ENCODE data around the gene ABCC6. TPM values are rescaled to one million over a fixed set of nuclear protein-coding genes. Genes with fewer than 3 reads are reported as not detected.

ABCC6 gene
- total and polyA plus RNA-seq, 2 donors (not counting 3 experiments of a cell fraction or from before 2014, with no cell fraction given): 0.07 to 0.84 TPM

DNA sequence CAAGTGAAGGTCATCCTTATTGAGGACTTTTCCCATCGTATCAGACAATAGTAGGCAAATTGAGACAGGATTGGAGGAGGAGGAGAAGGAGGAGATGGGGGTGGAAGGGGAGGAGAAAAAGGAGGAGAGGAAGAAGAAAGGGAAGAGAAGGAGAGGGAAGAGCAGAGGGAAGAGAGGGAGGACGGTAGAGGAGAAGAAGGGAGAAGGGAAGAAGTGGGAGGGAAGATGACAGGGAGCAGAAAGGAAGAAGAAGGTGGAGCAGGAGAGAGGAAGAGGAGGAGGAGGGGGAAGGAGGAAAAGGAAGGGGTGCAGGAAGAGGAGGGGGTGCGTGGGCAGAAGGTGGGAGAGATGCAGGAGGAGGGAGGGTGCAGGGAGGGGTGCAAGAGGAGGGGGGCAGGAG is 26.0 kb downstream of the ABCC6 start:
- Histone ChIP-seq H3K36me3 (ENCODE audit: control insufficient read depth in 2 of 2, extremely low read depth in 1 of 2, insufficient read depth in 2 of 2, low read length in 2 of 2) (no peaks in the 10 kb centered on the region), H3K4me3 (replicated peaks in 1 of 3; ENCODE audit: insufficient read depth in 1 of 3, low read depth in 1 of 3, low read length in 3 of 3) (no peak overlapping the region), H3K79me2 (ENCODE audit: control insufficient read depth, insufficient read depth, low read length) (no peaks in the 10 kb centered on the region), H3K4me2 (ENCODE audit: insufficient read depth, low read length) (no peak overlapping the region), H3K9me1 (replicated peaks; ENCODE audit: control insufficient read depth, extremely low read depth, insufficient read depth, low read length) (no peaks in the 10 kb centered on the region), H4K20me1 (replicated peaks; ENCODE audit: control insufficient read depth, extremely low read depth, insufficient read depth, low read length) (no peaks in the 10 kb centered on the region), H3K4me1 (ENCODE audit: control insufficient read depth, extremely low read depth, insufficient read depth, low read length) (no peaks in the 10 kb centered on the region), H3K9ac (replicated peaks; ENCODE audit: extremely low read depth, insufficient read depth, low read length) (no peak overlapping the region), H2AFZ (ENCODE audit: low read depth, low read length) (no peak overlapping the region), H3K27ac (ENCODE audit: insufficient read depth, low read depth, low read length) (no peak overlapping the region), H3K9me3 (replicated peaks; ENCODE audit: control insufficient read depth, insufficient read depth, low read length) (no peaks in the 10 kb centered on the region), H3K27me3 (ENCODE audit: control insufficient read depth in 2 of 2, insufficient read depth in 2 of 2, low read length in 2 of 2) (no peaks in the 10 kb centered on the region)
- no peak for TF ChIP-seq POLR2A (IDR thresholded peaks at IDR 0.05; ENCODE audit: low read depth, low read length)
- TF ChIP-seq POLR2AphosphoS5 (IDR thresholded peaks at IDR 0.05; ENCODE audit: insufficient read depth, low read depth, low read length): no peak
- no peak for TF ChIP-seq GATA2 (IDR thresholded peaks at IDR 0.05; ENCODE audit: insufficient read depth, insufficient read length, low read depth, low read length)
- TF ChIP-seq MYC (IDR thresholded peaks at IDR 0.05; ENCODE audit: low read depth, low read length): no peak
- no peak for TF ChIP-seq CTCF (IDR thresholded peaks at IDR 0.05; ENCODE audit: extremely low read depth in 1 of 2, insufficient read depth in 1 of 2, low read depth in 1 of 2, low read length in 2 of 2)
- TF ChIP-seq EZH2 (IDR thresholded peaks at IDR 0.05; ENCODE audit: borderline replicate concordance, low read depth, low read length, severe bottlenecking): no peak
- no peak for TF ChIP-seq FOS (IDR thresholded peaks at IDR 0.05; ENCODE audit: borderline replicate concordance, insufficient read depth, low read length)
- TF ChIP-seq MAX (IDR thresholded peaks at IDR 0.05; ENCODE audit: insufficient read depth, insufficient read length): no peak
- no peak for TF ChIP-seq JUN (IDR thresholded peaks at IDR 0.05; ENCODE audit: borderline replicate concordance, insufficient read depth, insufficient read length, low read depth)
- no TSS peak for BruUV-seq (replicated peaks)
- POLR2A ChIA-PET: no interaction called here
- intact Hi-C loops (cut with micrococcal nuclease) (loop anchor here (10.0 kb wide), 1 partner anchor 323 kb away; no protein-coding TSS in a partner anchor), dilution Hi-C loops (cut with MboI; ENCODE audit: extremely low pct_ligation_motif_present, low sequenced_read_pairs) (no loop called here)
- FAIRE-seq: no peak
- CTCF ChIA-PET: no interaction called here
- no peak for DNase-seq (ENCODE audit: low read depth, low spot score)

Data from endothelial cell of umbilical vein (primary cell).